CD4-positive, alpha-beta memory T cell (primary cell): ENCODE data around the gene SPATA3. TPM values are rescaled to one million over a fixed set of nuclear protein-coding genes. Genes with fewer than 3 reads are reported as not detected.
"Not testable (repeated sequence)": the region's sequence is repeated elsewhere in the genome, so short reads cannot be mapped to it uniquely, and the experiment has no call there.

Experiments
- CTCF ChIA-PET: fragments of 350-600 bp; sonication (Branson Sonifier 250); formaldehyde crosslinking; loops from one replicate; lab custom pipeline; 2021; ENCODE audit warnings: inconsistent platforms; ENCODE audit not compliant: partially characterized antibody; lab: Charles Lee
- POLR2A ChIA-PET: fragments of 350-600 bp; sonication (Branson Sonifier 250); formaldehyde crosslinking; loops from one replicate; lab custom pipeline; 2021; ENCODE audit not compliant: partially characterized antibody; lab: Charles Lee
- DNase-seq, 5 donors: peaks; one replicate each; pipeline versions ENCODE4 v3.0.0 to v3.0.0-alpha.2; 2020 to 2022; ENCODE audit warnings: mixed read lengths in 1 of 5
- H3K27ac ChIP-seq: one replicate; pipeline ENCODE4 v1.7.0; 2013; ENCODE audit warnings: low read depth, low read length
- H3K27me3 ChIP-seq: 2 replicates; pipeline ENCODE4 v1.7.0; 2013; ENCODE audit warnings: mild to moderate bottlenecking, low read length, moderate library complexity; ENCODE audit not compliant: insufficient read depth
- H3K36me3 ChIP-seq: 2 replicates; pipeline ENCODE4 v1.7.0; 2013; ENCODE audit warnings: mild to moderate bottlenecking, low read length, moderate library complexity; ENCODE audit not compliant: insufficient read depth
- H3K4me1 ChIP-seq: 2 replicates; pipeline ENCODE4 v1.7.0; 2013; ENCODE audit warnings: mild to moderate bottlenecking, low read length, moderate library complexity; ENCODE audit not compliant: insufficient read depth
- H3K4me3 ChIP-seq, 2 donors: one replicate each; pipeline ENCODE4 v1.7.0; 2013; ENCODE audit warnings: low read length in 2 of 2, mild to moderate bottlenecking in 1 of 2
- H3K9me3 ChIP-seq, 2 donors: one replicate each; pipeline ENCODE4 v1.7.0; 2013; ENCODE audit warnings: low read length in 2 of 2, control low read depth in 1 of 2; ENCODE audit not compliant: control insufficient read depth in 1 of 2
- H3K27ac Mint-ChIP-seq, 7 donors: one replicate each; pipeline ENCODE4 v1.8.0; 2020 to 2021; ENCODE audit warnings: mixed read lengths in 7 of 7, mild to moderate bottlenecking in 6 of 7, inconsistent platforms in 3 of 7, moderate library complexity in 3 of 7
- H3K27me3 Mint-ChIP-seq, 2 donors: one replicate each; pipeline ENCODE4 v1.8.0; 2020 to 2021; ENCODE audit warnings: mixed read lengths in 2 of 2
- H3K36me3 Mint-ChIP-seq, 2 donors: one replicate each; pipeline ENCODE4 v1.8.0; 2020 to 2021; ENCODE audit warnings: mixed read lengths in 2 of 2, inconsistent platforms in 1 of 2, mild to moderate bottlenecking in 1 of 2
- H3K4me1 Mint-ChIP-seq, 4 donors: one replicate each; pipeline ENCODE4 v1.8.0; 2020 to 2021; ENCODE audit warnings: mixed read lengths in 4 of 4, mild to moderate bottlenecking in 1 of 4
- H3K4me3 Mint-ChIP-seq, 8 donors: one replicate each; pipeline ENCODE4 v1.8.0; 2020 to 2021; ENCODE audit warnings: mixed read lengths in 8 of 8, mild to moderate bottlenecking in 7 of 8, moderate library complexity in 6 of 8, inconsistent platforms in 3 of 8
- H3K9me3 Mint-ChIP-seq, 8 donors: one replicate each; pipeline ENCODE4 v1.8.0; 2020 to 2021; ENCODE audit warnings: mixed read lengths in 8 of 8, mild to moderate bottlenecking in 5 of 8, inconsistent platforms in 3 of 8, moderate library complexity in 1 of 8
- intact Hi-C: fragments of 100-400 bp; cut with micrococcal nuclease; formaldehyde crosslinking; loops from one replicate; pipeline ENCODE4 v1.15.1; 2023
- polyA plus RNA-seq, 2 donors: library from polyadenylated mRNA; unstranded; fragments of 300-500 nt; fragmentation: Illumina TruSeq; gene quantifications; one replicate each; pipeline ENCODE4 v1.2.3, GENCODE V29; 2021
- total RNA-seq, 2 experiments: library from RNA; stranded (reverse); gene quantifications; one replicate each; pipeline ENCODE4 v1.2.3, GENCODE V29; 2021

The SPATA3 gene
- total and polyA plus RNA-seq, 4 experiments from 2014 or later, result not detected

- peaks cover 10 to 27% of the 10 kb centered on the region in 2 donors for H3K27me3 Mint-ChIP-seq
- Histone ChIP-seq H3K9me3 (no peaks in the 10 kb centered on the region), H3K27me3 (no peaks in the 10 kb centered on the region), H3K27ac (no peak overlapping the region), H3K4me1 (no peaks in the 10 kb centered on the region), H3K4me3 (no peak overlapping the region), H3K36me3 (no peaks in the 10 kb centered on the region)
- no peaks in the 10 kb centered on the region for H3K9me3 Mint-ChIP-seq
- H3K36me3 Mint-ChIP-seq, result no peaks in the 10 kb centered on the region
- intact Hi-C loops, result no loop called here
- ChIA-PET CTCF (interaction anchor here (0.8 kb wide), 1 partner anchor 10 kb away, joined by 3 read pairs; no protein-coding TSS in a partner anchor), POLR2A (no interaction called here)
- H3K27ac Mint-ChIP-seq, result no peak overlapping the region
- no peaks in the 10 kb centered on the region for H3K4me1 Mint-ChIP-seq
- DNase-seq, result no peak
- H3K4me3 Mint-ChIP-seq, result no peak overlapping the region
Observed at GRCh38 chr2:231016566-231017230, 20.8 kb downstream of the SPATA3 start.

GRCh38 chr2:231017231-231017598, 21.3 kb downstream of the SPATA3 start:
- no peaks in the 10 kb centered on the region for H3K9me3 ChIP-seq
- Mint-ChIP-seq H3K36me3 (no peaks in the 10 kb centered on the region), H3K27me3 (peaks cover 10 to 24% of the 10 kb centered on the region in 2 donors), H3K9me3 (no peaks in the 10 kb centered on the region), H3K4me3 (no peak overlapping the region), H3K27ac (no peak overlapping the region), H3K4me1 (no peaks in the 10 kb centered on the region)
- no peak for DNase-seq
- intact Hi-C loops, result no loop called here
- no peak overlapping the region for H3K27ac ChIP-seq
- no peak overlapping the region for H3K4me3 ChIP-seq
- no peaks in the 10 kb centered on the region for H3K27me3 ChIP-seq
- POLR2A ChIA-PET, result interaction anchor here (0.6 kb wide), 1 partner anchor 91 kb away, joined by 3 read pairs; no protein-coding TSS in a partner anchor
- no peaks in the 10 kb centered on the region for H3K4me1 ChIP-seq
- no peaks in the 10 kb centered on the region for H3K36me3 ChIP-seq
- CTCF ChIA-PET, result no interaction called here

- no peaks in the 10 kb centered on the region for H3K9me3 ChIP-seq
- H3K27me3 ChIP-seq, result no peaks in the 10 kb centered on the region
- no peak overlapping the region for H3K4me3 ChIP-seq
- no peaks in the 10 kb centered on the region for H3K4me1 ChIP-seq
- H3K27me3 Mint-ChIP-seq, result peaks cover 10 to 22% of the 10 kb centered on the region in 2 donors
- no peaks in the 10 kb centered on the region for H3K9me3 Mint-ChIP-seq
- no peak for DNase-seq
- no peaks in the 10 kb centered on the region for H3K4me1 Mint-ChIP-seq
- H3K27ac Mint-ChIP-seq, result no peak overlapping the region
- no peaks in the 10 kb centered on the region for H3K36me3 Mint-ChIP-seq
- ChIA-PET CTCF (no interaction called here), POLR2A (no interaction called here)
- intact Hi-C loops, result no loop called here
- no peak overlapping the region for H3K27ac ChIP-seq
- no peak overlapping the region for H3K4me3 Mint-ChIP-seq
- H3K36me3 ChIP-seq, result no peaks in the 10 kb centered on the region
Observed at GRCh38 chr2:231018184-231018583, 22.3 kb downstream of the SPATA3 start.

GRCh38 chr2:231025059-231025458, 29.1 kb downstream of the SPATA3 start:
- CTCF ChIA-PET, result interaction anchor here (0.6 kb wide), 1 partner anchor 15 kb away, joined by 3 read pairs; no protein-coding TSS in a partner anchor
- H3K4me3 ChIP-seq, H3K4me1 Mint-ChIP-seq, H3K27me3 ChIP-seq, H3K27ac ChIP-seq, H3K4me3 Mint-ChIP-seq, H3K9me3 ChIP-seq, POLR2A ChIA-PET, H3K36me3 Mint-ChIP-seq, H3K36me3 ChIP-seq, H3K4me1 ChIP-seq, DNase-seq, intact Hi-C loops, H3K9me3 Mint-ChIP-seq: not testable (repeated sequence)
- peaks cover 8 to 17% of the 10 kb centered on the region in 2 donors for H3K27me3 Mint-ChIP-seq
- peak overlapping the region in 1 of 7 donors; percentile 18 for H3K27ac Mint-ChIP-seq

GRCh38 chr2:231028889-231029288, 33.0 kb downstream of the SPATA3 start:
- Histone ChIP-seq H3K4me3 (no peak overlapping the region), H3K9me3 (no peaks in the 10 kb centered on the region), H3K4me1 (no peaks in the 10 kb centered on the region), H3K27ac (no peak overlapping the region), H3K36me3 (no peaks in the 10 kb centered on the region), H3K27me3 (no peaks in the 10 kb centered on the region)
- POLR2A ChIA-PET, result no interaction called here
- no peak overlapping the region for H3K4me3 Mint-ChIP-seq
- no peaks in the 10 kb centered on the region for H3K4me1 Mint-ChIP-seq
- peaks cover 6% of the 10 kb centered on the region in 2 donors for H3K27me3 Mint-ChIP-seq
- no peak overlapping the region for H3K27ac Mint-ChIP-seq
- H3K36me3 Mint-ChIP-seq, result no peaks in the 10 kb centered on the region
- no peak for DNase-seq
- H3K9me3 Mint-ChIP-seq, result no peaks in the 10 kb centered on the region
- CTCF ChIA-PET, result no interaction called here
- intact Hi-C loops, result no loop called here

GRCh38 chr2:231029563-231029962, 33.6 kb downstream of the SPATA3 start:
- no peaks in the 10 kb centered on the region for H3K36me3 ChIP-seq
- no peaks in the 10 kb centered on the region for H3K27me3 ChIP-seq
- intact Hi-C loops, result no loop called here
- Mint-ChIP-seq H3K27me3 (peaks cover 2 to 7% of the 10 kb centered on the region in 2 donors), H3K27ac (no peak overlapping the region), H3K36me3 (no peaks in the 10 kb centered on the region), H3K4me3 (no peak overlapping the region), H3K9me3 (no peaks in the 10 kb centered on the region), H3K4me1 (no peaks in the 10 kb centered on the region)
- ChIA-PET POLR2A (no interaction called here), CTCF (no interaction called here)
- H3K4me1 ChIP-seq, result no peaks in the 10 kb centered on the region
- H3K4me3 ChIP-seq, result no peak overlapping the region
- H3K9me3 ChIP-seq, result no peaks in the 10 kb centered on the region
- DNase-seq, result no peak
- H3K27ac ChIP-seq, result no peak overlapping the region

GRCh38 chr2:231030725-231031124, 34.8 kb downstream of the SPATA3 start:
- H3K27ac ChIP-seq, result no peak overlapping the region
- intact Hi-C loops, result no loop called here
- H3K36me3 Mint-ChIP-seq, result no peaks in the 10 kb centered on the region
- H3K4me1 Mint-ChIP-seq, result no peaks in the 10 kb centered on the region
- H3K4me3 Mint-ChIP-seq, result no peak overlapping the region
- H3K36me3 ChIP-seq, result no peaks in the 10 kb centered on the region
- no peak for DNase-seq
- no peaks in the 10 kb centered on the region for H3K27me3 ChIP-seq
- no peaks in the 10 kb centered on the region for H3K9me3 ChIP-seq
- no peak overlapping the region for H3K4me3 ChIP-seq
- POLR2A ChIA-PET, result no interaction called here
- H3K4me1 ChIP-seq, result no peaks in the 10 kb centered on the region
- no peaks in the 10 kb centered on the region for H3K9me3 Mint-ChIP-seq
- H3K27me3 Mint-ChIP-seq, result peaks cover 6 to 11% of the 10 kb centered on the region in 2 donors
- CTCF ChIA-PET, result interaction anchor here (0.7 to 2.8 kb wide), 2 partner anchors 22 to 89 kb away, joined by 3 to 7 read pairs; no protein-coding TSS in a partner anchor
- H3K27ac Mint-ChIP-seq, result no peak overlapping the region
